TTC549 (cell line): ENCODE data around the gene FRAS1.
"Not testable (repeated sequence)": the region's sequence is repeated elsewhere in the genome, so short reads cannot be mapped to it uniquely, and the experiment has no call there.

ENCODE experiments used
- FAIRE-seq: peaks from 2 replicates; lab custom pipeline; 2012; peaks lifted over from hg19 to GRCh38; lab: Jason Lieb, UNC

Gene FRAS1, protein sequence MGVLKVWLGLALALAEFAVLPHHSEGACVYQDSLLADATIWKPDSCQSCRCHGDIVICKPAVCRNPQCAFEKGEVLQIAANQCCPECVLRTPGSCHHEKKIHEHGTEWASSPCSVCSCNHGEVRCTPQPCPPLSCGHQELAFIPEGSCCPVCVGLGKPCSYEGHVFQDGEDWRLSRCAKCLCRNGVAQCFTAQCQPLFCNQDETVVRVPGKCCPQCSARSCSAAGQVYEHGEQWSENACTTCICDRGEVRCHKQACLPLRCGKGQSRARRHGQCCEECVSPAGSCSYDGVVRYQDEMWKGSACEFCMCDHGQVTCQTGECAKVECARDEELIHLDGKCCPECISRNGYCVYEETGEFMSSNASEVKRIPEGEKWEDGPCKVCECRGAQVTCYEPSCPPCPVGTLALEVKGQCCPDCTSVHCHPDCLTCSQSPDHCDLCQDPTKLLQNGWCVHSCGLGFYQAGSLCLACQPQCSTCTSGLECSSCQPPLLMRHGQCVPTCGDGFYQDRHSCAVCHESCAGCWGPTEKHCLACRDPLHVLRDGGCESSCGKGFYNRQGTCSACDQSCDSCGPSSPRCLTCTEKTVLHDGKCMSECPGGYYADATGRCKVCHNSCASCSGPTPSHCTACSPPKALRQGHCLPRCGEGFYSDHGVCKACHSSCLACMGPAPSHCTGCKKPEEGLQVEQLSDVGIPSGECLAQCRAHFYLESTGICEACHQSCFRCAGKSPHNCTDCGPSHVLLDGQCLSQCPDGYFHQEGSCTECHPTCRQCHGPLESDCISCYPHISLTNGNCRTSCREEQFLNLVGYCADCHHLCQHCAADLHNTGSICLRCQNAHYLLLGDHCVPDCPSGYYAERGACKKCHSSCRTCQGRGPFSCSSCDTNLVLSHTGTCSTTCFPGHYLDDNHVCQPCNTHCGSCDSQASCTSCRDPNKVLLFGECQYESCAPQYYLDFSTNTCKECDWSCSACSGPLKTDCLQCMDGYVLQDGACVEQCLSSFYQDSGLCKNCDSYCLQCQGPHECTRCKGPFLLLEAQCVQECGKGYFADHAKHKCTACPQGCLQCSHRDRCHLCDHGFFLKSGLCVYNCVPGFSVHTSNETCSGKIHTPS (N-terminal part only)

DNA sequence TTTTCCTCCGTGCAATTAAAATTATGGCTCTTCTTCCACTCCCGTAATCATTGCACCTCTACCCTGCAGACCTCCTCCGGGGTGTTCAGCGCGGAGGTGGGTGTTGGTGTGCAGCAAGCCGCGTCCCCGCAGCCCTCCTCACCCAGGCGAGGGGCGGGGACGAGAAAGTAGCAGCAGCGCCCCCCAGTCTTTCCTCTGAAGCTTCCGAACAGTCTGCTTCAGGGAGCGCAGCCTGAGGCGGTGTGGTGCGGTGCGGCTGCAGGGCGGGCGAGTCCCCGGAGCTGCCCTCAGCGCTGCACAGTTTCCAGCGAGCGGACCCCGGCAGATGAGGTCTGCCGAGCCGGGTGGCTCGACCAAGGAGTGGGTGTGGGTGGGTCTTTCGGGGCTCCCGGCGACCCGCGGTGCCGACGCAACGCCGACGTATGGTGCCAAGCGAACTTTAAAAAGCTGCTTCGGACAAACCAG lies at the start of gene FRAS1:
Gene FRAS1 (plus strand): TSS at position 189 of the 465 bp plus-strand sequence. CDS start 687 bp downstream, outside the sequence.
- no peak for FAIRE-seq

DNA sequence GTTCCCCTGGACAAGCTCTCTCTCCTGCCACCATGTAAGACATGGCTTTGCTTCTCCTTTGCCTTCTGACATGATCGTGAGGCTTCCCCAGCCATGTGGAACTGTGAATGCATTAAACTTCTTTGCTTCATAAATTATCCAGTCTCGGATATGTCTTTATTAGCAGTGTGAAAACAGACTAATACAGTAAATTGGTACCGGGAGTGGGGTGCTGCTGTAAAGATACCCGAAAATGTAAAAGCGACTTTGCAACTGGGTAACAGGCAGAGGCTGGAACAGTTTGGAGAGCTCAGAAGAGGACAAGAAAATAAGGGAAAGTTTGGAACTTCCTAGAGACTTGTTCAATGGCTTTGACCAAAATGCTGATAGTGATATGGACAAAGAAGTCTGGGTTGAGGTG lies 46.1 kb upstream of the FRAS1 start:
- FAIRE-seq = not testable (repeated sequence)

DNA sequence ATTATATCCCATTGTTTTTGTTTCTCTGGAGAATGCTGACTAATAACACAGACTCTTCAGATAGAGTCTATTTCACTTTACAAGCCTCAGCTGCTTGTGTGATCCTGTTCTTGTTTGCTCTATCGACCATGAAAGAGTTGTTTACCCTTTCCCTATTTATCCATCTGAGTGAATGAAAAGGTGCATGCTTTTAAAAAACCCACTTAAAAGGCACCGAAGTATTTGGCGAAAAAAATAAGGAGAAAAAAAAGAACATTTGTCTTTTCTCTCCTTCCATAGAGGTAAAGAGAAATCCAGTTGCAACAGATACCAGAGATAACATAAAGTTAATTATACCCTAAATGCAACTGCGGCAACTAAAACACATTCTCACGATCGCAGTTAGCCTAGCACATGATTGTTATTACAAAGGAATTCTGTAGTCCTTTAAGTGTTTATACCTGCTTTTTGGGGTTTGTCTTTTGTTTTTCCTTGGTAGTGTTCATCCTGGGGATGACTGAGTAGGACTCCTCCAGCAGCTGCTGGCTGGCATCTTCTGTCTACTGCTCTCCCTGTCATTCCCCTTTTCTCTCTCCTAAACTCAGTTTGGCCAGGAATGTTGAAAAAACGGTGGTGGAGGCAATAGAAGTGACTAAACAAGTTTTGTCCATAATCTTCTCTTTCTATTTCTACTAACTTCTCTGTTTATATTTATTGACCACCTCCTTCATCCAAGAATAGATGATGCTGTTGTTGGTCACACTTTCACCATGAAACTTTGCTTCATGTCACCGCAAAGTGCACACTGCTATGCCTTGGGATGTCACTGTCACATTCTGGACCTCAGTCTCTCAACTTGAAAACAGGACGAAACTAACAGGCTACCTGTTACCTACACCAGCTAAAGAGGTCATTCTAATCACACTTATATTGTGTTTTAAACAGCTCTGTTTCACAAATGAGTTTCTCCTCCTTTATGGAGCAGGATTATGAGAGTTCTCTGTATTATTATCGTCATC lies 41.9 kb upstream of the FRAS1 start:
- FAIRE-seq = no peak

DNA sequence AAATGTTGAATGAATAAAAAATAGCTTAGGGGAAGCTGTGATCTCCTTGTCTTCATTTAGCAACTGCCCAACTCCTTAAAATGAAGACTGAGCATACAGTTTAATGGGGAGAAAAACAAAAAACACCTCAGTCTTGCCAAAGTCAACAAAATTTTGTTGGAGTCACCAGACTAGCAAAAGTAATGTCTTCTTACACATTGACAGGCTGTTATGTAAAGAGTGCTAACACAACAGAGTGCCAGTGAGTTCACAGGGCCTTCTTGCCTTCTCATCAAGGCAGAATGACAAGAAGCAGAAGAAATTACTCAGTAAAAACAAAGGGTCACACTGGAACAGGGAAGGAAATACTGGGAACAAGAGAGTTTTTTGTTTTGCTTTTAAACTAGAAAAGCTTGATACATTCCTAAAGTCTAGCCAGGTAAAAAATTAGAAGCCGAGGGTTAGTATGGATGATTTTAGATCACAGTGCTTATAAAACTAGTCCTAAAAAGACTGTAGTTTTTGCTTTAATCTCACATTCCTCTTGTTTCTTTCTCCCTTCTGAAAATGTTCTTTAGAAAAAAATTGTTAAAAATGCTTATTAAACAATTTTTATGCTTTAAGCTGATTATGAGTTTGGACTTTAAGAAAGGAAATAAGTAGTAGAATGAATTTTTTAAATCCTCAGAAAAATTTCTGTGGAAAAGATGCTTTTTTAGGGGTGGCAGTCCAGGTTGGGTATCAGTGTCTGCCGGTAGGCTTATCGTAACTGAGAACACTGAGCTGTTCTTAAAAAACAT lies 38.7 kb upstream of the FRAS1 start:
- FAIRE-seq = no peak

DNA sequence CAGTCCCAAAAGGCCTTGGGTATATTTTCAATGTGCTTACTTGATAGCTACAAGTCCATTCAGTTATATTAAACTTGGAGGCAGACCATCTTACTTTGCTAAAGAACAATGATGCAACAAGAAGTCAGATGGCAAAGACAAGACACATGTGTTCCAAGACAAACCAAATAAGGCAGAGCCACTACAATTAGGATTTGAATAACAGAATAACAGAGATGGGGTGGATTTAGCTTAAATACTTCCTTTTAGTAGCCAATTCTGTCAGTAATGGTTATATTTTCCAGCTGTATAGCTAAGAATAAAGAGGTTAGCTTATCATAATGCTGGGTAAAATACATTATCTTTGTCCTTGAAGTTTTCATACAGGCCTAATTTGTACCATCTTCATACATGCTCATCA lies 37.7 kb upstream of the FRAS1 start:
- no peak for FAIRE-seq

DNA sequence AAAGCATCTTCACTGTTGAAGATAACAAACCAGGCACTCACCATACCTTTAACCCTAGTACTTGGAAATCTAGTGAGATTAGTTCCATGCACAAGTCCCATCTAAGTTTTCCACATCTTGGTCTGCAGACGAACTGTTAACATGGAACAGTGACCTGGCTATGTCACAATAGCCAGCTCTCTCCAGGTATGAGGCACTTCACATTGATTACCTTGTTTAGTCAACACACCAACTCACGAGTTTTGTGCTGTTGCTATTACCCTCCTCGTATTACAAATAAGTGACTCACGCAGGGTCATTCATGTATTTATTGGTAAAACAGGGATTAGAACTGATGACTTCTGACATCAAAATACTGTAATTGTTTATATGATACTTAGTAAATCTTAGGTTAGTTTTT lies 36.4 kb upstream of the FRAS1 start:
- no peak for FAIRE-seq

DNA sequence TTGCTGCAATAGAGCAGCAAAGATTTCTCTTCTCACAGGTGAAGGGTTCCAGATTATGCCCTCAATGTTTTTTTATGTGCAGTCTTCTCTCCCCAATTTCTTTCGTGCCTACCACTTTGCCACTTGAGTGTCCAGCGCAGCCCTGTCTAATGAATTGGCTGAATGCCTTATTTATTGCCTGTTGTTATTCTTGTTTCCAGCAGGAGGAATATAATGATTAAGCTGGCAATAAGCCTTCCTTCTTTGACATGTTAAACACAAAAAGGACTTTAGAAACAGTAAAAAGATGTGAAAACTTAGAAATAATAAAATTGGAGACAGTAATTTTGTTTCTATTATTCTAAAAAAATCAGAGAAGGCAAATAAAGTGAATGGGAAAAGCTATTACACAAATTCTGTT lies 34.6 kb upstream of the FRAS1 start:
- FAIRE-seq = no peak

DNA sequence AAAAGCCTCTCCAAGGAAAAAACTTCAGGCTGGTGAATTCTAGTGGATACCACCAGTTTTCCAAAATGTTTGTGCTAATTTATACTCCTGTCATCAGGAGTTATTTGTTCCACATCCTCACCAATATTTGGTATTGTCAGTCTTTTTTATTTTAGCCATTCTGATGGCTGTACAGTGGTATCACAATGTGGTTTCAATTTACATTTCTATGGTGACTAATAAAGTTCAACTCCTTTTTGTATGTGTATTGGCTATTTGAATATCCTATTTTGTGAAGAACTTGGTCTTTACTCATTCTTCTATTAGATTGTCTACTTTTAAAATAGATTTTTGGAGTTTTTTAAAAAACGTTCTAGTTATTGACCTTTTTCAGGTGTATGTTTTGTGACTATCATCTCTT lies 33.0 kb upstream of the FRAS1 start:
- no peak for FAIRE-seq

DNA sequence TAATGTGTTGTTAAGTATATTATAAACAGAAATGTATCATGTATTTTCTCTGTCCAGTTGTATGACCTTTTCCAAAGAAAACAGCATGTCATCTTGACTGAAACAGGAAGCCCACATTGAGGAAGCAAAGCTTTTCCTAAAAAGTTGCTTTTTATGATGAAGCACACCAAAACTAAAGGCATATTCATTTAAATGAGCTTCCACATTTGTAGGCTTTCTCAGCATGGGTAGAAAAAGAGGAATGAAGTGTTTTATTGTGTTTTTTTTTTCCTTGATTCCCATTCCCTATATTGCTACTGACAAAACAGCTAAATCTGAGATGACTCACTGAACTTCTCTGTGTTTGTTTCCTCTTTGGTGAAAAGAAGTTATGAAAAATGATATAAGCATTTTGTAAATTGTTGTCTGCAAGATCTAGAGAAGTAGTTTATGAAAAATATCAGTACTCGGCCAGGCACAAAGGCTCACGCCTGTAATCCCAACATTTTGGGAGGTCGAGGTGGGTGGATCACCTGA lies 32.5 kb upstream of the FRAS1 start:
- no peak for FAIRE-seq

DNA sequence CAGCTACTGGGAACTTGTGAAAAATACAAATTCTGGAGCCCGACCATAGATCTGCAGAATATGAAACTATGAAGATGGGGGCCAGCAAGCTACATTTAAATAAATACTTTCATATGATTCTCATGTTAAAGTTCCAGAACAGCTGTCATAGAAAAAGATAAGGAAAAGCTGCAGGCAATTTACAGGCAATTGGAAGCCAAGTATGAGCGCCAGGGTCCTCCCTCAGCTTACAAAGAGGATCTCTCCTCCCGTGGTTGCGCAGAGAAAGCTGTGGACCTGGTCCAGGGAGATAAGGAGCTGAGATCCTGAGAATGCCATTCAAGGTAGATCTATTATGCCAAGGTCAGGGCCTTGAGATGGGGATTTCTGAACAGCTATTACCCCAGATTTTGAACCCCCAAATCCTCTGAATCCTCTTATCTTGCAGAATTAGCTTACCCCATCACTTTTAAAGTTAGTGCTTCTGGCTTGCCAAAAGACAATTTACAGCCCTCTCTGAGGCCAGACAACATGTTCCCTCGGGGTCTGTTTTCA lies 25.6 kb upstream of the FRAS1 start:
- FAIRE-seq = no peak

DNA sequence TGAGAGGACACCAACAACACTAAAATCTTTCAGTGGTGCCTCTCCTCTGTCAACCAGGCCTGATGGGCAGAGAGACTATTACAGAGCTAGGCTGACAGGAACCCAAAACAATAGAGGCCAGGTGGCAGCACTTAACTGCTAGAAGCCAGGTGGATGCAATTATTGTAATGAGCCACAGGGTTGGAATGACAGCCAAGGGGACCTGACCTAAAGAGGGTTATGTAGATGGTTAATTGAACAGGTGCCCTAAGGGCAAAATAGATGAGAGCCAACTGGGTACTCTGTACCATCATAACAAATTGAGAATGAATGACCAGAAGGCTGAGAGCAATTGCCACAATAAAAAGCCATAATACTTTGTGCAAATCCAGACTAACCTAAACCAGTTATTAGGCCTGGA lies 24.7 kb upstream of the FRAS1 start:
- FAIRE-seq = no peak

DNA sequence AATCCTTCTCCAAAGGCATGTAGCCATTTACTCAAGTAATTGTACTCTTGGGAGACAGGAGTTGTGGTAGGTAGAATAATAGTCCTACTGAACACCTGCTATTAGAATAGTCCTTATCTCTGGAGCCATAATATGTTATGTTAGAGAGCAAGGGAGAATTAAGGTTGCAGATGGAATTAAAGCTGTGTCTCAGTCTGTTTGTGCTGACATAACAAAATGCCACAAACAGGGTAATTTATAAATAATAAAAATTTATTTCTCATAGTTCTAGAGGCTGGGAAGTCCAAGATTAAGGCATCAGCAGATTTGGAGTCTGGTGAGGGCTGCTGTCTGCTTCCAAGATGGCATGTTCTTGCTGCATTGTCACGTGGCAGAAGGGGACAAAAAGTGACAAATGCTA lies 24.2 kb upstream of the FRAS1 start:
- no peak for FAIRE-seq

DNA sequence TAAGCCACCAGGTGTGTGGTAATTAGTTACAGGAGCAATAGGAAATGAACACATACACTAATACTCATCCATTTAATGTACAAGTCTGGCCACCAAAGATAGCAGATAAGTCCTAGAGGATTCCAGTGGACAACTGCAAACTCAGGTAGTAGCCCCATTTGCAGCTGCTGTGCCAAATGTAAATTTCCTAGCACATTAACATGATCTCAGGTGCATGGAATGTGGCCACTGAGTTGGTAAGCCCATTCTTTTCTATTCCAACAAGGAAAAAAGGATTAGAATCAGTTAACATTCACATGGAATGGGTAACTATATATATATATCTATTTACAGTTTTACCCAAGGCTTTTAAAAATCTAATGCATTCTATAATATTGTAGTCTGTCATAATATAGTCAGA lies 23.3 kb upstream of the FRAS1 start:
- no peak for FAIRE-seq

DNA sequence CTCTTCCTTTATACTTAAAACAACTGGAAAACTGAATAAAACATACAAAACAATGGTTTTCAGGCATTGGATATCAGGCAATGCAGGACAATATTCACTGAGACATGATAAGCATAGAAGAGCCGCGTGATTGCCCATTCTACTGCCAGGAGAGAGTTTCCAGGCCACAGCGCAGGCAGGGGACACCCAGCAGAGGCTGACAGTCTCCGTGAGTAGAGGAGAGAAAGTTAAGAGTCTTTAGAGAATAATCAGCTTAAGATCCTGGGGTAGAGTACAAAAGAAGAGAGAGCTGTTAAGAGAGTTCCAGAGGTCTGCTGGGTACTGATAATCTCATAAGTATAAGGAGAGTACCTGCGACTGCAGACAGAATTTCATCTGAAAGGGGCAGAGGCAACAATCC lies 18.4 kb upstream of the FRAS1 start:
- FAIRE-seq = no peak

DNA sequence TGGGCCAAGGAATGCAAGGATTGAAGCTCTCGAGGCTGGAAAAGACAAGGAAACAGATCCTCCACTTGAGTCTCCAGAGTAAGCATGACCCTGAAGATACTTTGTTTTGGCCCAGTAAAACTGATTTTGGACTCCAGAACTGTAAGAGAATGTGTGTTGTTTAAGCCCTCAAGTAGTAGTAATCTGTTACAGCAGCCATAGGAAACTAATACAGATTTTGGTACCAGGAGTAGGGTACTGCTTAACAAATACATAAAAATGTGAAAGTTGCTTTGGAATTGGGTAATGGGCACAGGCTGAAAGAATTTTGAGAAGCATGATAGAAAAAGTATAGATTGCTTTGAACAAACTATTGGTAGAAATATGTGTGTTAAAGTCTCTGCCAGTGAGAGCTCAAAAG lies 17.4 kb upstream of the FRAS1 start:
- FAIRE-seq = no peak

DNA sequence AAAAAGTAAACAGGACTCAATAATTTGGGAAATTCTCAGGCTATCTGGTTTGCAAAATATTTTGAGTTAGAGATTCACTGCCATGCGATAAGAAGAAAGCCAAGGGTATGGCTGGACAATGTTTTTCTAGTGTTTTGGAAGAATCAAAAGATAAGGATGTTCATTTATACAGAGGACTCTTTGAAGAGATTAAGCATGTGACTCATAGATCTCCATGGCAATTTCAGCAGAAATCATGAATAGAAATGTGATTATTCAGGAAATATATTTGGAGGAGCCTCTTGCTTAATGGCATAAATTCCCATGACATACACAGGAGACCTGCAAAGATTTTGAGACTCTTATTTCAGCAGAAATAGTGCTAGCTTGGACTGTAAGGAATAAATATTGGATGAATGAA lies 16.7 kb upstream of the FRAS1 start:
- FAIRE-seq = no peak

DNA sequence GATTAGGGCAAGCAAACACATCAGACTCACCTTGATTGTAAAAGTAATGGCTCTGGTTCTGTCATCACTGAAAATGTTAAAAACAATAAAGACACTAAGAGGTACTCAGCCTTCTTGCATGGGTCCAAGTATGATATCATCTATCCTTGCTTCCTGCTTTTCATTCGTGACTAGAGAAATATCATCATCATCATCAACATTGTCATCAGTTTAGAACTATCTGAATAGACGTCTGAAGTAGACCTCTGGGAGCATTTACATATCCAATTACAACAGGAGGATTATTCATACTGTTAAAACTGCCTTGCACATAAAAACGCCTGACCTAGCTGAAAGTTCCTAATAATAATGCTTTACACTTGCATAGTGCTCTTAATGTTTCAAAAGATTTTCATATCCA lies 9.8 kb upstream of the FRAS1 start:
- FAIRE-seq = no peak

DNA sequence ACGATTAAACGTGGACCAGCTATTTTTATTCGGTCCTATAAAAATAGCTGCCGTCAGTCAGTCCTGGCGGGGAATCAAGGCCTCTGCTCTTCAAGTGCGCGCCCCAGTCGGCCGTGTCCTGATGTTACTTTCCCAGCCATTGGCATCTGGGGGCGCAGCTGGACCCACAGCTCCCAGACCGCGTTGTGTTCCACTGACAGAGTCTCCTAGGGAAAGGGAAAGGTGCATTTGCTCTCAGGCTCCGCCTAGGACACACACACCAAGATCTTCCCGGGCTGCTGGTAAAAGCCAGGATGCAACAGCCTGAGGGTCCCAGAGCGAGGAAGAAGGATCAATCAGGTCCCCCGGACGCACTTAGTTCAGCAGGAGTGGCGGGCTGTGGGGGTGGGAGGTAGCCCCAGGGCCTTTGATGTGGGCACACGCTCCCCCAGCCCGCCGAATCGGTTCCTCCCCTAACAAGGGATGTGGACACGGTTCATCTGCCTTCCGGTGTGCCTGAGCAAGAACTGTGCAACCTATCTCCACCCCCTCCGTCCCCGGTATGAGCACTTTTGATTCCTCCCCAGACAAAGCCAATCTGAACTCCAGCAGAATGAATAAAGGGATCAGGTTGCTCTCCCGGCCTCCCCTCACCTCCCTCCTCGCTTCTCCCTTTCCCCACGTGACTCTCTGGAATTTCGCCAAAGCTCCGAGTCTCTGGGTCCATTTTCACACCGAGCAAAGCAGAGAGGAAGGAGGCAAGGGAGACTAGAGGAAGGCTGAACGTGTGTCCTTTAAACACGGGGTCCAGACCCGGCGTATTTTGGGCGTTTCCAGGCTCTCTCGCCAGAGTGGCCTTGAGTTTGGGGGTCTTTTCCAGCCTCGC lies 626 bp upstream of the FRAS1 start:
- FAIRE-seq = no peak
